Measurements from ENCODE around the gene CDK5RAP1.

CDK5RAP1 gene

DNA sequence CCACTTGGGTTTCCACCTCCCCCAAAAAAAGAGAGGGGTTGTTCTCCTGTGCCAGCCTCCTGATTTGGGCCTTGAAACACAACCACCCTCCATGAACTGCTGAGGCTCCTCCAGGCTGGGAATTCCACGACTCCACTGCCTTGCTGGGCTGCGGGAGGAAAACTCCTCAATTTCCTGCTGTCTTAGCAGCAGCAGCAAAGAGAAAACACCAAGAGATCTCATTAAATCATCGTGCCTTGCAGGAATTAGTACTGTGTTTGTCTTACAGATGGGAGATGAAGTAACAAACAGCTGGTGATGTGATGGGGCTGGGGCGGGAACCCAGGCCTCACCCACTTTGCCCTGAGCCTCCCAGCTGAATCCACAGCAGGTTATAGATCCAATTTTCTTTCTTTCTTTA lies 89.3 kb downstream of the CDK5RAP1 start:
- no peaks in the 10 kb centered on the region for H3K9me3 ChIP-seq (ENCODE audit: low read length)
- no peaks in the 10 kb centered on the region for H3K4me1 ChIP-seq (ENCODE audit: insufficient read depth, low read length, severe bottlenecking)
- H3F3A ChIP-seq (ENCODE audit: insufficient read depth, low read length), result no peaks in the 10 kb centered on the region
- no peak overlapping the region for H3K4me3 ChIP-seq (ENCODE audit: low read depth, low read length, poor library complexity, severe bottlenecking)
- no peak overlapping the region for H3K9ac ChIP-seq (ENCODE audit: low read length)
- no peak overlapping the region for H2AFZ ChIP-seq (ENCODE audit: low read length)
- no peaks in the 10 kb centered on the region for H3K36me3 ChIP-seq (ENCODE audit: insufficient read depth, low read length)
- H3K4me2 ChIP-seq (ENCODE audit: low read length), result no peak overlapping the region
- no peaks in the 10 kb centered on the region for H4K20me1 ChIP-seq (ENCODE audit: insufficient read depth, low read length)
- no peak overlapping the region for H3K27ac ChIP-seq (ENCODE audit: low read depth, low read length, poor library complexity, severe bottlenecking)
- H3K9me2 ChIP-seq (ENCODE audit: low read depth, low read length), result no peaks in the 10 kb centered on the region
- no peaks in the 10 kb centered on the region for H3K79me2 ChIP-seq (ENCODE audit: insufficient read depth, low read length)
- peaks cover 3% of the 10 kb centered on the region for H3K27me3 ChIP-seq (ENCODE audit: insufficient read depth, low read length)
- TF ChIP-seq EZH2 (IDR thresholded peaks at IDR 0.05; ENCODE audit: borderline replicate concordance, low read length), result no peak
- TF ChIP-seq, protein P1, sequence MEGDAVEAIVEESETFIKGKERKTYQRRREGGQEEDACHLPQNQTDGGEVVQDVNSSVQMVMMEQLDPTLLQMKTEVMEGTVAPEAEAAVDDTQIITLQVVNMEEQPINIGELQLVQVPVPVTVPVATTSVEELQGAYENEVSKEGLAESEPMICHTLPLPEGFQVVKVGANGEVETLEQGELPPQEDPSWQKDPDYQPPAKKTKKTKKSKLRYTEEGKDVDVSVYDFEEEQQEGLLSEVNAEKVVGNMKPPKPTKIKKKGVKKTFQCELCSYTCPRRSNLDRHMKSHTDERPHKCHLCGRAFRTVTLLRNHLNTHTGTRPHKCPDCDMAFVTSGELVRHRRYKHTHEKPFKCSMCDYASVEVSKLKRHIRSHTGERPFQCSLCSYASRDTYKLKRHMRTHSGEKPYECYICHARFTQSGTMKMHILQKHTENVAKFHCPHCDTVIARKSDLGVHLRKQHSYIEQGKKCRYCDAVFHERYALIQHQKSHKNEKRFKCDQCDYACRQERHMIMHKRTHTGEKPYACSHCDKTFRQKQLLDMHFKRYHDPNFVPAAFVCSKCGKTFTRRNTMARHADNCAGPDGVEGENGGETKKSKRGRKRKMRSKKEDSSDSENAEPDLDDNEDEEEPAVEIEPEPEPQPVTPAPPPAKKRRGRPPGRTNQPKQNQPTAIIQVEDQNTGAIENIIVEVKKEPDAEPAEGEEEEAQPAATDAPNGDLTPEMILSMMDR (IDR thresholded peaks at IDR 0.05; ENCODE audit: low read length), result no peak

DNA sequence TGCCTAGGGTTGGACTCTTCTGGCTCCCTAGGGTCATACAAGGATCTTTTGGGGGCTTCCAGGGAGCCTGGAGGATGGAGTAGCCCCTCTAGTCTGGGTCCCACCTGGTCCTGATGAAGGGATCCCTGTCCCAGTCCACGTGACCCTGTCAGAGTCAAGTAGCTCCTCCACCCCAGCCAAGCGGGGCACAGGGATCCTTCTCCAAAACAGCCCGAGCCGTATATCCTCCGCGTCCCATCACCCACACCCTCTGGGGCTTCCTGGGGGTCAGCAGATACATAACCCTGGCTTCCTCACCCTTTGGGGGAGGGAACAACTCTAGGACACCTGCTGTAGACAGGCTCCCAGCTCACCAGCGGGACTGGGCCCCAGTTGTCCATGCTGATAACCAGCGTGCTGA lies 90.3 kb downstream of the CDK5RAP1 start:
- H3K4me1 ChIP-seq (ENCODE audit: insufficient read depth, low read length, severe bottlenecking), result no peaks in the 10 kb centered on the region
- H3K27me3 ChIP-seq (ENCODE audit: insufficient read depth, low read length), result peaks cover 3% of the 10 kb centered on the region
- H3K9me3 ChIP-seq (ENCODE audit: low read length), result no peaks in the 10 kb centered on the region
- no peaks in the 10 kb centered on the region for H3K36me3 ChIP-seq (ENCODE audit: insufficient read depth, low read length)
- no peaks in the 10 kb centered on the region for H3K9me2 ChIP-seq (ENCODE audit: low read depth, low read length)
- no peaks in the 10 kb centered on the region for H3F3A ChIP-seq (ENCODE audit: insufficient read depth, low read length)
- H2AFZ ChIP-seq (ENCODE audit: low read length), result no peak overlapping the region
- H3K4me2 ChIP-seq (ENCODE audit: low read length), result no peak overlapping the region
- no peak overlapping the region for H3K4me3 ChIP-seq (ENCODE audit: low read depth, low read length, poor library complexity, severe bottlenecking)
- no peaks in the 10 kb centered on the region for H4K20me1 ChIP-seq (ENCODE audit: insufficient read depth, low read length)
- H3K79me2 ChIP-seq (ENCODE audit: insufficient read depth, low read length), result no peaks in the 10 kb centered on the region
- no peak for TF ChIP-seq EZH2 (IDR thresholded peaks at IDR 0.05; ENCODE audit: borderline replicate concordance, low read length)
- TF ChIP-seq, protein P1 (IDR thresholded peaks at IDR 0.05; ENCODE audit: low read length), result no peak
- no peak overlapping the region for H3K9ac ChIP-seq (ENCODE audit: low read length)
- no peak overlapping the region for H3K27ac ChIP-seq (ENCODE audit: low read depth, low read length, poor library complexity, severe bottlenecking)

DNA sequence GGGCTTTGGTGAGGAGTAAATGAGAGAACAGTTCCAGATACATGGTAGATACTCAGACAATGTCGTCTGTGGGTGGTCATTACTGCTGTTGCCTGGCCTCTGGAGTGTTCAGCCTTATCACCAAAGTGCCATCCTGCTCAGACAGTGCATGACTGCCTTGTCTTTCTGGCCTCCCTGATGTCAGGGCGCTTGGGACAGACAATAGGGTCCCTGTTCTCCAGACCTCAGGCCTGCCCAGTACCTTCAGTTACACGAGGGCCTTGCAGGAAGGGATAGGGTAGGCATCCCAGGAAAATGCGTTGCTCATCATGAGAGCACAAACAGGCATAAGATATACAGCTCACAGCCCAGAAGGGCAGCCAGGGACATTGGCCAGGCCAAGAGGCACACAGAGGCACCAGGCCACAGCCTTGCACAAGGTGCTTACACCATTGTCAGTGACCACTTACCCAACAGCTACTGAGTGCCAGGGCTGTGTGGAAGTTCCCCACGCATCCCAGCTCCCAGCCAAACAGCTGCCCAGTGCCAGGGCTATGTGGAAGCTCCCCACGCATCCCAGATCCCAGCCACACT lies 90.9 kb downstream of the CDK5RAP1 start:
- Histone ChIP-seq H3K79me2 (ENCODE audit: insufficient read depth, low read length) (no peaks in the 10 kb centered on the region), H3K9me3 (ENCODE audit: low read length) (no peaks in the 10 kb centered on the region), H3K9ac (ENCODE audit: low read length) (no peak overlapping the region), H3K27me3 (ENCODE audit: insufficient read depth, low read length) (peaks cover 3% of the 10 kb centered on the region), H3F3A (ENCODE audit: insufficient read depth, low read length) (no peaks in the 10 kb centered on the region), H4K20me1 (ENCODE audit: insufficient read depth, low read length) (no peaks in the 10 kb centered on the region), H3K27ac (ENCODE audit: low read depth, low read length, poor library complexity, severe bottlenecking) (no peak overlapping the region), H3K4me1 (ENCODE audit: insufficient read depth, low read length, severe bottlenecking) (no peaks in the 10 kb centered on the region), H3K4me3 (ENCODE audit: low read depth, low read length, poor library complexity, severe bottlenecking) (no peak overlapping the region), H3K4me2 (ENCODE audit: low read length) (no peak overlapping the region), H3K9me2 (ENCODE audit: low read depth, low read length) (no peaks in the 10 kb centered on the region), H2AFZ (ENCODE audit: low read length) (no peak overlapping the region), H3K36me3 (ENCODE audit: insufficient read depth, low read length) (no peaks in the 10 kb centered on the region)
- TF ChIP-seq, protein P1 (IDR thresholded peaks at IDR 0.05; ENCODE audit: low read length), result no peak
- TF ChIP-seq EZH2 (IDR thresholded peaks at IDR 0.05; ENCODE audit: borderline replicate concordance, low read length), result no peak
